B cell (primary cell): ENCODE results near the gene GCHFR. TPM values are rescaled to one million over a fixed set of nuclear protein-coding genes. Genes with fewer than 3 reads are reported as not detected.

Experiments
- ATAC-seq: fragments of 200-7000 bp; cut with Tn5 transposase; one replicate; pipeline ENCODE4 v1.10.0; 2021; ENCODE audit warnings: low read depth, mild to moderate bottlenecking, moderate number of reproducible peaks, moderate library complexity
- CTCF ChIA-PET: fragments of 350-600 bp; sonication (Branson Sonifier 250); formaldehyde crosslinking; loops from one replicate; lab custom pipeline; 2021; ENCODE audit warnings: antibody characterized with exemption, inconsistent platforms; lab: Charles Lee
- POLR2A ChIA-PET: fragments of 350-600 bp; sonication (Branson Sonifier 250); formaldehyde crosslinking; loops from one replicate; lab custom pipeline; 2021; ENCODE audit warnings: antibody characterized with exemption; lab: Charles Lee
- DNase-seq: peaks from one replicate; pipeline ENCODE4 v3.0.0; 2013
- H2AFZ ChIP-seq: 2 replicates; pipeline ENCODE4 v1.6.1; 2012; ENCODE audit warnings: mild to moderate bottlenecking, low read depth, low read length; ENCODE audit not compliant: insufficient read depth, poor library complexity, severe bottlenecking
- H3K27ac ChIP-seq, 2 donors: 1 replicate in 1 of 2; 2 replicates in 1 of 2; pipeline ENCODE4 v1.5.1; 2012 to 2013; ENCODE audit warnings: low read length in 2 of 2, mild to moderate bottlenecking in 2 of 2, moderate library complexity in 1 of 2
- H3K27me3 ChIP-seq, 4 experiments: fragments of 200-600 bp in 1 of 4; sonication (generic) in 1 of 4; replicated peaks in 1 of 4; 1 replicate in 2 of 4; 2 replicates in 2 of 4; pipeline versions ENCODE4 v1.6.1 to v1.7.0; 2013 to 2016; ENCODE audit warnings: low read length in 3 of 4, mild to moderate bottlenecking in 2 of 4, mixed read lengths in 1 of 4, moderate library complexity in 1 of 4; ENCODE audit not compliant: insufficient read depth in 4 of 4, control insufficient read depth in 3 of 4; ENCODE audit errors: control extremely low read depth in 1 of 4
- H3K36me3 ChIP-seq, 2 experiments: replicated peaks in 1 of 2; 1 replicate in 1 of 2; 2 replicates in 1 of 2; pipeline versions ENCODE4 v1.6.1 to v1.7.1; 2013; ENCODE audit warnings: low read length in 1 of 2; ENCODE audit not compliant: insufficient read depth in 2 of 2, control insufficient read depth in 1 of 2; ENCODE audit errors: control extremely low read depth in 1 of 2, extremely low read depth in 1 of 2
- H3K4me1 ChIP-seq, 2 donors: fragments of 200-600 bp in 1 of 2; sonication (generic) in 1 of 2; 1 replicate in 1 of 2; 2 replicates in 1 of 2; pipeline versions ENCODE4 v1.5.1 to v1.6.1; 2013 to 2017; ENCODE audit warnings: low read length in 2 of 2; ENCODE audit not compliant: control insufficient read depth in 2 of 2, insufficient read depth in 2 of 2
- H3K4me2 ChIP-seq: replicated peaks from 2 replicates; pipeline ENCODE3; 2012; ENCODE audit warnings: mild to moderate bottlenecking, low read depth, low read length; ENCODE audit not compliant: poor library complexity, severe bottlenecking
- H3K4me3 ChIP-seq, 5 experiments: fragments of 200-600 bp in 1 of 5; sonication (generic) in 1 of 5; 1 replicate in 3 of 5; 2 replicates in 2 of 5; pipeline versions ENCODE4 v1.5.1 to v1.7.0; 2011 to 2016; ENCODE audit warnings: low read length in 4 of 5, mild to moderate bottlenecking in 4 of 5, low read depth in 2 of 5, control low read depth in 1 of 5, moderate library complexity in 1 of 5; ENCODE audit not compliant: insufficient read depth in 1 of 5; ENCODE audit errors: control extremely low read depth in 1 of 5, extremely low read depth in 1 of 5
- H3K79me2 ChIP-seq: fragments of 200-600 bp; sonication (generic); one replicate; pipeline ENCODE4 v1.6.0; 2016; ENCODE audit warnings: low read length; ENCODE audit not compliant: control insufficient read depth, insufficient read depth
- H3K9ac ChIP-seq: fragments of 200-600 bp; sonication (generic); 2 replicates; pipeline ENCODE4 v1.6.1; 2017; ENCODE audit warnings: mild to moderate bottlenecking, low read length, moderate library complexity
- H3K9me3 ChIP-seq, 3 donors: one replicate each; pipeline versions ENCODE4 v1.6.1 to v1.7.1; 2013; ENCODE audit warnings: low read length in 2 of 3; ENCODE audit not compliant: control insufficient read depth in 2 of 3, insufficient read depth in 1 of 3; ENCODE audit errors: control extremely low read depth in 1 of 3
- H4K20me1 ChIP-seq: 2 replicates; pipeline ENCODE4 v1.6.0; 2012; ENCODE audit warnings: mild to moderate bottlenecking, low read length; ENCODE audit not compliant: insufficient read depth, control insufficient read depth, poor library complexity, severe bottlenecking
- H3K27ac Mint-ChIP-seq: one replicate; pipeline ENCODE4 v1.8.0; 2021; ENCODE audit warnings: mixed read lengths
- H3K27me3 Mint-ChIP-seq: one replicate; pipeline ENCODE4 v1.8.0; 2021; ENCODE audit warnings: mixed read lengths
- H3K4me1 Mint-ChIP-seq: one replicate; pipeline ENCODE4 v1.8.0; 2021; ENCODE audit warnings: mixed read lengths
- H3K4me3 Mint-ChIP-seq: one replicate; pipeline ENCODE4 v1.8.0; 2021; ENCODE audit warnings: mixed read lengths
- H3K9me3 Mint-ChIP-seq: one replicate; pipeline ENCODE4 v1.8.0; 2022; ENCODE audit warnings: mixed read lengths; ENCODE audit not compliant: insufficient read depth
- CTCF ChIP-seq: fragments of 200-600 bp; IDR thresholded peaks from one replicate; pipeline ENCODE4 v1.8.0; 2022; ENCODE audit warnings: antibody characterized with exemption, mild to moderate bottlenecking
- EZH2 ChIP-seq: IDR thresholded peaks from 2 replicates; pipeline ENCODE4 v1.6.1; 2012; ENCODE audit warnings: borderline replicate concordance, low read depth, mild to moderate bottlenecking, moderate library complexity, low read length; ENCODE audit not compliant: insufficient read depth, poor library complexity, severe bottlenecking
- WGBS: methylation state at CpG from one replicate; pipeline ENCODE4 v1.1.5; 2013; ENCODE audit warnings: missing lambda C conversion rate; ENCODE audit not compliant: insufficient coverage; 5-methylcytosine and 5-hydroxymethylcytosine counted together
- intact Hi-C: fragments of 100-400 bp; cut with micrococcal nuclease; formaldehyde crosslinking; loops from one replicate; pipeline ENCODE4 v1.10.0; 2022
- polyA plus RNA-seq: library from polyadenylated mRNA; depleted of rRNA; stranded (reverse); fragments of >200 nt; gene quantifications from 2 replicates; pipeline ENCODE4 v1.2.3, GENCODE V29; 2012
- total RNA-seq, 2 donors: library from RNA; stranded (reverse); fragments of 120-200 nt in 1 of 2; gene quantifications; 1 replicate in 1 of 2; 2 replicates in 1 of 2; pipeline versions ENCODE4 v1.2.3 to v1.2.4, GENCODE V29; 2013 to 2022

Gene GCHFR
- total and polyA plus RNA-seq, 2 donors (not counting 1 experiment from before 2014, with no cell fraction given) = 14.3 to 23.7 TPM

- intact Hi-C loops = no loop called here
- H3K36me3 ChIP-seq = peaks cover 0 to 14% of the 10 kb centered on the region in 2 experiments
- no peak for ATAC-seq
- H3K4me3 Mint-ChIP-seq = no peak overlapping the region
- no peak overlapping the region for H3K9ac ChIP-seq
- peak overlapping the region; percentile 95 for H3K27ac Mint-ChIP-seq
- H3K4me3 ChIP-seq = no peak overlapping the region
- H3K27ac ChIP-seq = peak overlapping the region in 1 of 2 donors; percentile 78
- H3K79me2 ChIP-seq = no peaks in the 10 kb centered on the region
- H3K4me1 Mint-ChIP-seq = peaks cover 59% of the 10 kb centered on the region
- WGBS = 96% methylated on average over 26 of the region's 29 CpGs
- ChIA-PET POLR2A (interaction anchor here (3.1 kb wide), 1 partner anchor 73 kb away, joined by 14 read pairs; the partner anchor contains the start of gene RAD51), CTCF (interaction anchor here (1.0 to 9.6 kb wide), 4 partner anchors 16 to 248 kb away, joined by 3 to 99 read pairs (median 11); no protein-coding TSS in a partner anchor)
- H3K4me1 ChIP-seq = peaks cover 50 to 68% of the 10 kb centered on the region in 2 donors
- H4K20me1 ChIP-seq = no peaks in the 10 kb centered on the region
- TF ChIP-seq CTCF = no peak
- TF ChIP-seq EZH2 = no peak
- H2AFZ ChIP-seq = no peak overlapping the region
- H3K9me3 Mint-ChIP-seq = no peaks in the 10 kb centered on the region
- DNase-seq = no peak
- no peaks in the 10 kb centered on the region for H3K27me3 Mint-ChIP-seq
- no peaks in the 10 kb centered on the region for H3K9me3 ChIP-seq
- no peaks in the 10 kb centered on the region for H3K27me3 ChIP-seq
- peak overlapping the region; percentile 80 for H3K4me2 ChIP-seq
Measured at GRCh38 chr15:40767838-40768500, 4.1 kb downstream of the GCHFR start.
